ENCODE measurements around the gene PLCD4. TPM values are rescaled to one million over a fixed set of nuclear protein-coding genes. Genes with fewer than 3 reads are reported as not detected.

The PLCD4 gene
- total RNA-seq, 2 donors from 2014 or later = 0.26 to 0.73 TPM

DNA sequence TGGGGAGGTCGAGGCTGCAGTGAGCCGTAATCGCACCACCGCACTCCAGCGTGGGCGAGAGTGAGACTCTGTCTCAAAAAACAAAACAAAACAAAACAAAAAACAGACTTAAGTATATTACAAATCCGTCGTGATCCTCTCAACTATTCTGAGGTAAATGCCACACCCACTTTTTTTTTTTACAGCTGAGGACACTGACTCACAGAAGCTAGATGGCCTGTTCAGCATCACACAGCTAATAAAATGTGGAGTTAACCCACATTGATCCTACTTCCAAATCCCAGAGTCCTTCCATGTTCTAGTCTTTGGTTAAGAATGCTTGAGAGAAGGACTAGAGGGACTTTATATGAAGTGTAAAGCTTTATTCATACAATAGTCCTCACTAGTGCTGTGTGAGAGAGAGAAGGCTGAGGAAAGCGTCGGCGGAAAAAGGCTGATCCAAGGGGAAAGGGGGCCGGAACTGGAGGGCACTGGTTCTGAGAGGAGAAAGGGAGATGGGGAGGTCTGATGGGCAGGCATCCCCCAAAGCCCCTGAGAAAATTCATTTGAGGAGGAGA lies 63.5 kb downstream of the PLCD4 start:
- peak overlapping the region; percentile 93 for H3K4me3 Mint-ChIP-seq
- Histone ChIP-seq H3K4me1 (ENCODE audit: control insufficient read depth, insufficient read depth, low read length) (peaks cover 12% of the 10 kb centered on the region), H3K9ac (ENCODE audit: extremely low read depth, low read length, poor library complexity, severe bottlenecking) (peak overlapping the region; percentile 64), H3K27ac (ENCODE audit: low read depth, low read length) (peak overlapping the region; percentile 4), H3K4me3 (ENCODE audit: low read length) (peak overlapping the region; percentile 93), H3K27me3 (ENCODE audit: control insufficient read depth, insufficient read depth, low read length, poor library complexity, severe bottlenecking) (no peaks in the 10 kb centered on the region), H3K9me3 (ENCODE audit: control insufficient read depth, low read length) (no peaks in the 10 kb centered on the region), H3K36me3 (ENCODE audit: control insufficient read depth, insufficient read depth, low read length) (peaks cover 45% of the 10 kb centered on the region)
- peak overlapping the region; percentile 97 for H3K27ac Mint-ChIP-seq
- DNase-seq = no peak
- WGBS, 2 experiments (ENCODE audit: insufficient coverage in 1 of 2, insufficient read length in 1 of 2) = 42 to 45% methylated on average over 11 to 12 of the region's 12 CpGs
- H3K36me3 Mint-ChIP-seq (ENCODE audit: low read depth) = peaks cover 32% of the 10 kb centered on the region
- TF ChIP-seq, protein P1, sequence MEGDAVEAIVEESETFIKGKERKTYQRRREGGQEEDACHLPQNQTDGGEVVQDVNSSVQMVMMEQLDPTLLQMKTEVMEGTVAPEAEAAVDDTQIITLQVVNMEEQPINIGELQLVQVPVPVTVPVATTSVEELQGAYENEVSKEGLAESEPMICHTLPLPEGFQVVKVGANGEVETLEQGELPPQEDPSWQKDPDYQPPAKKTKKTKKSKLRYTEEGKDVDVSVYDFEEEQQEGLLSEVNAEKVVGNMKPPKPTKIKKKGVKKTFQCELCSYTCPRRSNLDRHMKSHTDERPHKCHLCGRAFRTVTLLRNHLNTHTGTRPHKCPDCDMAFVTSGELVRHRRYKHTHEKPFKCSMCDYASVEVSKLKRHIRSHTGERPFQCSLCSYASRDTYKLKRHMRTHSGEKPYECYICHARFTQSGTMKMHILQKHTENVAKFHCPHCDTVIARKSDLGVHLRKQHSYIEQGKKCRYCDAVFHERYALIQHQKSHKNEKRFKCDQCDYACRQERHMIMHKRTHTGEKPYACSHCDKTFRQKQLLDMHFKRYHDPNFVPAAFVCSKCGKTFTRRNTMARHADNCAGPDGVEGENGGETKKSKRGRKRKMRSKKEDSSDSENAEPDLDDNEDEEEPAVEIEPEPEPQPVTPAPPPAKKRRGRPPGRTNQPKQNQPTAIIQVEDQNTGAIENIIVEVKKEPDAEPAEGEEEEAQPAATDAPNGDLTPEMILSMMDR (conservative IDR thresholded peaks at IDR 0.05) = no peak
- no peaks in the 10 kb centered on the region for H3K9me3 Mint-ChIP-seq
- peaks cover 11% of the 10 kb centered on the region for H3K4me1 Mint-ChIP-seq
- H3K27me3 Mint-ChIP-seq (ENCODE audit: insufficient read depth) = no peaks in the 10 kb centered on the region

DNA sequence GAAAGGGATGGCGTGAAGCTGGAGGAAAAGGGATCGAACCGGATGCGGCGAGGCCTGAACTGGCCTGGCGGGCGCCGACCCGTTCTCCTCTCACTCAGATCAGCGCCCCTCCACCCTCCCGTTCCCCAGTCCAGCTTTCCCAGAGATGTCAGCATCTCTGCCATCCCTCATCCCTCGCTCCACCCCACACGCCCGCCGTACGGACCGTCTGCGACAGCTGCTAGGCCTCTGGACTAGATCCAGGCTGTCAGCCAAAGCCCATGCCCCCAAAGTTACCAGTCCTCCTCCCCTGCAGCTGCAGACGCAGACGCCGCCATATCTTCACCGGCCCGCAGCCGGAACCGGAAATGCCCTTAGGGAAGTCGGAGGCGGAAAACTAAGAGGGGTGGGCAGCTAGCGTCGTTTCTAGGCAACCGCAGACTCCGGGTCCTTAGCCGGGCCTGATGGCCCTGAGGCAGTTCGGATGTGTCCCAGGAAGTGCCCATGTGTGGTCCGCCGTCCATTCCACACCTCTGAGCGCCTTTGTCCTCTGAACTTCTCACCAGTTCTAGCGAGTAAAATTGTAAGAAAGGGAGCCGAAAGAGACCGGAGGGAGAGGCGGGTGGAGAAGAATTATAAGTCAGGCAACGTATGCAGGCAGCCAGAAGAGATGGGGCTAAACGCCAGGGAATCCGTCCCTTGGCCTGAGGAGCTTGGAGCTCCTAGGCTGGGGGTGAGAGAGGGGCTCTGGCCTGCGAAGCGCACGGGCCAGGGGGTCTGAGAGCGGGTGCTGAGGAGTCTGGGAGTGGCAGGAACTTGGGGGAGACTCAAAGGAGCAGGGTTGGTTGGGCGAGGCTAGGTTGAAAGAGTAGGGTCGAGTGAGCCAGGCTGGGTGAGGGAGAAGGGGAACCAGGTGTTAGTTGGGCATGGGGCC lies 64.2 kb downstream of the PLCD4 start, which contains the start of the genes RNF25 and STK36:
RNF25 (minus strand) TSS at position 349 of the 913 bp plus-strand sequence; CDS start at position 317, 32 bp downstream.
STK36 (plus strand) TSS at position 433 of the 913 bp plus-strand sequence. CDS start 744 bp downstream, outside the sequence.
- H3K4me1 ChIP-seq (ENCODE audit: control insufficient read depth, insufficient read depth, low read length) = peaks cover 12% of the 10 kb centered on the region
- DNase-seq = peak; percentile 94
- WGBS, 2 experiments (ENCODE audit: insufficient coverage in 1 of 2, insufficient read length in 1 of 2) = 0% methylated on average over 19 to 49 of the region's 49 CpGs
- H3K9ac ChIP-seq (ENCODE audit: extremely low read depth, low read length, poor library complexity, severe bottlenecking) = peak within 1 kb of the TSS; percentile 64
- H3K4me3 ChIP-seq (ENCODE audit: low read length) = peak within 1 kb of the TSS; percentile 93
- TF ChIP-seq, protein P1 (conservative IDR thresholded peaks at IDR 0.05) = no peak
- H3K27ac ChIP-seq (ENCODE audit: low read depth, low read length) = peak within 1 kb of the TSS; percentile 59
- Mint-ChIP-seq H3K4me3 (peak within 1 kb of the TSS; percentile 93), H3K4me1 (peaks cover 11% of the 10 kb centered on the region), H3K27me3 (ENCODE audit: insufficient read depth) (no peaks in the 10 kb centered on the region), H3K36me3 (ENCODE audit: low read depth) (peaks cover 30% of the 10 kb centered on the region), H3K9me3 (no peaks in the 10 kb centered on the region), H3K27ac (peak within 1 kb of the TSS; percentile 97)
- no peaks in the 10 kb centered on the region for H3K27me3 ChIP-seq (ENCODE audit: control insufficient read depth, insufficient read depth, low read length, poor library complexity, severe bottlenecking)
- peaks cover 40% of the 10 kb centered on the region for H3K36me3 ChIP-seq (ENCODE audit: control insufficient read depth, insufficient read depth, low read length)
- no peaks in the 10 kb centered on the region for H3K9me3 ChIP-seq (ENCODE audit: control insufficient read depth, low read length)

DNA sequence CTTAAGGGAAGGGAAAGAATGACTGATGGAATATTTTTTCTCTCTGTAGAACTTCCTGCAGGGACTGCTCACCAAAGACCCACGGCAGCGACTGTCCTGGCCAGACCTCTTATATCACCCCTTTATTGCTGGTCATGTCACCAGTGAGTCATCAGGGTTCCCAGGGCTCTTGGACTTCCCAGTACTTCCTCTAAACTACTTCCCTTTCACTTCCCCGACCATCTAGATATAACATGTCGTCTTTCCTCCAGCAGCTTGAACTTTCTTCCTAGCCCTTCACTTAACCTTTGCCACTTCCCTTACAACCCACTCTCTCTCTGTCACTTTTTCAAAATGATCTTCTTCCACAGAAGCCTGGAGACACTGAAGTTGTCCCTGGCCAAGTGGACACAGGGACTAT lies 71.4 kb downstream of the PLCD4 start:
- Histone ChIP-seq H3K36me3 (ENCODE audit: control insufficient read depth, insufficient read depth, low read length) (peaks cover 57% of the 10 kb centered on the region), H3K4me1 (ENCODE audit: control insufficient read depth, insufficient read depth, low read length) (no peaks in the 10 kb centered on the region), H3K27me3 (ENCODE audit: control insufficient read depth, insufficient read depth, low read length, poor library complexity, severe bottlenecking) (no peaks in the 10 kb centered on the region), H3K4me3 (ENCODE audit: low read length) (no peak overlapping the region), H3K9me3 (ENCODE audit: control insufficient read depth, low read length) (no peaks in the 10 kb centered on the region), H3K27ac (ENCODE audit: low read depth, low read length) (no peak overlapping the region), H3K9ac (ENCODE audit: extremely low read depth, low read length, poor library complexity, severe bottlenecking) (no peak overlapping the region)
- H3K36me3 Mint-ChIP-seq (ENCODE audit: low read depth) = peaks cover 45% of the 10 kb centered on the region
- H3K4me1 Mint-ChIP-seq = no peaks in the 10 kb centered on the region
- H3K4me3 Mint-ChIP-seq = no peak overlapping the region
- no peaks in the 10 kb centered on the region for H3K27me3 Mint-ChIP-seq (ENCODE audit: insufficient read depth)
- TF ChIP-seq, protein P1 (conservative IDR thresholded peaks at IDR 0.05) = no peak
- no peak for DNase-seq
- H3K9me3 Mint-ChIP-seq = no peaks in the 10 kb centered on the region
- no peak overlapping the region for H3K27ac Mint-ChIP-seq
- WGBS, 2 experiments (ENCODE audit: insufficient coverage in 1 of 2, insufficient read length in 1 of 2) = 89 to 97% methylated on average over 4 of the region's 4 CpGs
